Colonic mucosa (tissue), 4 donors: Measurements from ENCODE around the gene PRMT3. TPM values are rescaled to one million over a fixed set of nuclear protein-coding genes. Genes with fewer than 3 reads are reported as not detected.
A peak's percentile ranks its signal among the peaks of the same experiment; 100 is the strongest.

Experiments
- DNase-seq: peaks from one replicate; pipeline ENCODE4 v3.0.0-alpha.2; 2020
- H3K27ac ChIP-seq: fragments of 200-600 bp; one replicate; pipeline ENCODE4 v1.8.0; 2021
- H3K27me3 ChIP-seq: fragments of 200-600 bp; one replicate; pipeline ENCODE4 v1.8.0; 2021
- H3K36me3 ChIP-seq: fragments of 200-600 bp; one replicate; pipeline ENCODE4 v1.8.0; 2021
- H3K4me1 ChIP-seq: fragments of 200-600 bp; one replicate; pipeline ENCODE4 v1.8.0; 2021; ENCODE audit warnings: mild to moderate bottlenecking
- H3K4me3 ChIP-seq: fragments of 200-600 bp; one replicate; pipeline ENCODE4 v1.8.0; 2021
- H3K9ac ChIP-seq, 2 donors: one replicate each; pipeline ENCODE4 v1.7.0; 2013; ENCODE audit warnings: control low read depth in 2 of 2, low read depth in 2 of 2, low read length in 2 of 2
- H3K9me3 ChIP-seq: fragments of 200-600 bp; one replicate; pipeline ENCODE4 v1.8.0; 2021
- CTCF ChIP-seq: fragments of 200-600 bp; IDR thresholded peaks from one replicate; pipeline ENCODE4 v1.8.0; 2022; ENCODE audit warnings: antibody characterized with exemption, mild to moderate bottlenecking
- intact Hi-C: fragments of 100-400 bp; cut with DNase I; formaldehyde crosslinking; loops from one replicate; pipeline ENCODE4 v1.14.1; 2022
- total RNA-seq, 2 donors: library from RNA; stranded (reverse); fragmentation: NEBNext Ultra II Directional in 1 of 2; extraction: Animal tissue kit (Norgen Biotek cat#: 25700) in 1 of 2; gene quantifications; one replicate each; pipeline ENCODE4 v1.2.1, GENCODE V29; 2021
- donor health status: healthy.
- donor health status: DM: no; HTN: no; CAD: no.
- donor health status: DM: no; HTN: no; CAD: no.

PRMT3 gene
- total RNA-seq, 2 donors from 2014 or later = 6.2 to 11.0 TPM

- Histone ChIP-seq H3K27me3 (no peaks in the 10 kb centered on the region), H3K36me3 (no peaks in the 10 kb centered on the region), H3K4me3 (peak overlapping the region; percentile 92), H3K27ac (peak overlapping the region; percentile 70), H3K4me1 (peaks cover 4% of the 10 kb centered on the region), H3K9ac (peak overlapping the region; percentile 87 to 88), H3K9me3 (no peaks in the 10 kb centered on the region)
- peak; percentile 52 for DNase-seq
- intact Hi-C loops = no loop called here
- no peak for TF ChIP-seq CTCF
Measured at GRCh38 chr11:20388096-20389055, 860 bp downstream of the PRMT3 start.

GRCh38 chr11:20397281-20397680 is 9.8 kb downstream of the PRMT3 start:
- Histone ChIP-seq H3K9me3 (no peaks in the 10 kb centered on the region), H3K27ac (no peak overlapping the region), H3K4me1 (no peaks in the 10 kb centered on the region), H3K36me3 (no peaks in the 10 kb centered on the region), H3K9ac (no peak overlapping the region), H3K27me3 (no peaks in the 10 kb centered on the region), H3K4me3 (no peak overlapping the region)
- intact Hi-C loops = loop anchor here (5.0 kb wide), 1 partner anchor 210 kb away; no protein-coding TSS in a partner anchor
- peak; percentile 37 for TF ChIP-seq CTCF
- DNase-seq = no peak

- Histone ChIP-seq H3K27me3 (no peaks in the 10 kb centered on the region), H3K27ac (no peak overlapping the region), H3K4me1 (no peaks in the 10 kb centered on the region), H3K4me3 (no peak overlapping the region), H3K9ac (no peak overlapping the region), H3K9me3 (no peaks in the 10 kb centered on the region), H3K36me3 (no peaks in the 10 kb centered on the region)
- intact Hi-C loops = loop anchor here (5.0 kb wide), 1 partner anchor 208 kb away; no protein-coding TSS in a partner anchor
- TF ChIP-seq CTCF = no peak
- DNase-seq = no peak
Measured at GRCh38 chr11:20399498-20399897, 12.0 kb downstream of the PRMT3 start.

GRCh38 chr11:20403059-20403458 is 15.5 kb downstream of the PRMT3 start:
- DNase-seq = no peak
- Histone ChIP-seq H3K4me3 (no peak overlapping the region), H3K36me3 (no peaks in the 10 kb centered on the region), H3K4me1 (no peaks in the 10 kb centered on the region), H3K9me3 (no peaks in the 10 kb centered on the region), H3K27me3 (no peaks in the 10 kb centered on the region), H3K9ac (no peak overlapping the region), H3K27ac (no peak overlapping the region)
- TF ChIP-seq CTCF = no peak
- intact Hi-C loops = no loop called here

GRCh38 chr11:20406484-20406883 is 19.0 kb downstream of the PRMT3 start:
- Histone ChIP-seq H3K27ac (no peak overlapping the region), H3K27me3 (no peaks in the 10 kb centered on the region), H3K36me3 (no peaks in the 10 kb centered on the region), H3K9ac (no peak overlapping the region), H3K9me3 (no peaks in the 10 kb centered on the region), H3K4me3 (no peak overlapping the region), H3K4me1 (no peaks in the 10 kb centered on the region)
- TF ChIP-seq CTCF = no peak
- no peak for DNase-seq
- intact Hi-C loops = no loop called here
